GM12865 (cell line): ENCODE results near the gene GPR3.

Experiments used
- DNase-seq: peaks from one replicate; pipeline ENCODE4 v3.0.0; 2010; ENCODE audit warnings: low read depth
- H3K4me3 ChIP-seq: 2 replicates; pipeline ENCODE4 v1.5.1; 2011; ENCODE audit warnings: mild to moderate bottlenecking, low read depth, low read length, control low read depth
- TF ChIP-seq, protein P1 (sequence below): IDR thresholded peaks from 2 replicates; pipeline ENCODE4 v1.5.1; 2011; ENCODE audit warnings: low read length, control low read depth, low read depth, inconsistent platforms; ENCODE audit not compliant: insufficient read depth; ENCODE audit errors: missing control alignments

GPR3 gene

GRCh38 chr1:27391511-27392095 is 819 bp upstream of the GPR3 start:
- DNase-seq = no peak
- TF ChIP-seq, protein P1, sequence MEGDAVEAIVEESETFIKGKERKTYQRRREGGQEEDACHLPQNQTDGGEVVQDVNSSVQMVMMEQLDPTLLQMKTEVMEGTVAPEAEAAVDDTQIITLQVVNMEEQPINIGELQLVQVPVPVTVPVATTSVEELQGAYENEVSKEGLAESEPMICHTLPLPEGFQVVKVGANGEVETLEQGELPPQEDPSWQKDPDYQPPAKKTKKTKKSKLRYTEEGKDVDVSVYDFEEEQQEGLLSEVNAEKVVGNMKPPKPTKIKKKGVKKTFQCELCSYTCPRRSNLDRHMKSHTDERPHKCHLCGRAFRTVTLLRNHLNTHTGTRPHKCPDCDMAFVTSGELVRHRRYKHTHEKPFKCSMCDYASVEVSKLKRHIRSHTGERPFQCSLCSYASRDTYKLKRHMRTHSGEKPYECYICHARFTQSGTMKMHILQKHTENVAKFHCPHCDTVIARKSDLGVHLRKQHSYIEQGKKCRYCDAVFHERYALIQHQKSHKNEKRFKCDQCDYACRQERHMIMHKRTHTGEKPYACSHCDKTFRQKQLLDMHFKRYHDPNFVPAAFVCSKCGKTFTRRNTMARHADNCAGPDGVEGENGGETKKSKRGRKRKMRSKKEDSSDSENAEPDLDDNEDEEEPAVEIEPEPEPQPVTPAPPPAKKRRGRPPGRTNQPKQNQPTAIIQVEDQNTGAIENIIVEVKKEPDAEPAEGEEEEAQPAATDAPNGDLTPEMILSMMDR = no peak
- peak overlapping the region; percentile 26 for H3K4me3 ChIP-seq

DNA sequence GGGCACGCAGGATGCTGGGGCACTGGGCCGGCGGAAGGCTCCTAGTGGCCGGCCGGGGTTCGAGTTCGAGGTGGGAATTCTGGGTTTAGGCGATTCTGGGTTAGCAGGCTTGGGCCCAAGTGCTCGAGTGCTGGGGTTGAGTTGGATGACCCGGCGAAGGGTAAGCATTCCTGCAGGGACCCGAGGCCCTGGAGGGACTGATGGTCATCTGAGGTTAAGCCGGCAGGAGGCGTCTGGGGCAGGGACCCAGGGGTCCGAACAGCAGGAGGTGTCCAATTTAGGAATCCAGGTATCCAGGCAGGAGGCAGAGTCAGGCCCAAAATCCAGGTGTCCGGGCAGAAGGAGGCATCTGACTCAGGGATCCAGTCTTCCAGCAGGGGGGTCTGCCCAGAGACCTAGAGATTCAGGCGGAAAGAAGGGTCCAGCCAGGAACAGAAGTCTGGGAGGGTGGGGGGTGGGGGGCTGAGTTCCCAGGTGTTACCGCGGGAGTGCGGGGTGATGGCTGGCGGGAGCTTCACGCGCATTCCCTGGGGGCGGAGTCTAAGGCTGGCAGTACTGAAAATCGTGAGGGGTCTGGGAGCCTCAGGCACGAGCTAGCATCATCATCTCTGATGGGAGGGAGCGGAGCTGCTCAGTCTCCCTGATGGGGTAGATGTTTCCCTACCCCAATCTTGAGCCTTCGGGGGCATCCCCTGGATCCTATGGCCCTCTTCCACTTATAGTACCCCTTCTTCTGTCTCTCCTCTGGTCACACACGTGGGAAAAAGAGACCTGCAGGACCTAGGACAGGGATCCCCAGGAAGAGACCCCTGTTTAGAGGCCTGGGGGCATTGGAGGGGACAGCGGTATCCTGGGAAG is 585 bp downstream of the GPR3 start:
- DNase-seq = no peak
- TF ChIP-seq, protein P1 = peak; percentile 6
- H3K4me3 ChIP-seq = peak overlapping the region; percentile 60

GRCh38 chr1:27393641-27394281 is 1.3 kb downstream of the GPR3 start:
- no peak for DNase-seq
- TF ChIP-seq, protein P1 = no peak
- no peak overlapping the region for H3K4me3 ChIP-seq

DNA sequence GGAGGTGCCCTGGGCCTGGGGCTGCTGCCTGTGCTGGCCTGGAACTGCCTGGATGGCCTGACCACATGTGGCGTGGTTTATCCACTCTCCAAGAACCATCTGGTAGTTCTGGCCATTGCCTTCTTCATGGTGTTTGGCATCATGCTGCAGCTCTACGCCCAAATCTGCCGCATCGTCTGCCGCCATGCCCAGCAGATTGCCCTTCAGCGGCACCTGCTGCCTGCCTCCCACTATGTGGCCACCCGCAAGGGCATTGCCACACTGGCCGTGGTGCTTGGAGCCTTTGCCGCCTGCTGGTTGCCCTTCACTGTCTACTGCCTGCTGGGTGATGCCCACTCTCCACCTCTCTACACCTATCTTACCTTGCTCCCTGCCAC is 1.8 kb downstream of the GPR3 start:
- DNase-seq = no peak
- no peak overlapping the region for H3K4me3 ChIP-seq
- TF ChIP-seq, protein P1 = no peak

DNA sequence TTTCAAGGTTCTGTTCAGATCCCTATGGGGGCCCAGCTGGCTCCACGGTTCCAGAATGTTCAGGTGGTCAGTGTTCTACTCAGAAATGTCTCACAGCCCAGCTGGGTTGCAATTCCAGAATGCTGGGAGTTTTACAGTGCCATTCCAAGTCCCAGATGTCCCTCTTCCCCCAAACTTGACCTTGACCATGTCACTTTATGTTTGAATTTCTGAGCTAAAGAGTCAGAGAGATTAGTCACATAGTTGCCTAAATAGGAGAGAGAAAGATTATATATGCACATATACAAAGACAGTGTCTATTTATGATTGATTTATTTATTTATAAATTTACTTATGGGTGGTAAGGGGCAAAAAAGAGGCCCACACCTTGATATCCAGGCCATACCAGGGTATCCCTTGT is 2.5 kb downstream of the GPR3 start:
- TF ChIP-seq, protein P1 = no peak
- no peak overlapping the region for H3K4me3 ChIP-seq
- DNase-seq = no peak

- peak; percentile 82 for DNase-seq
- no peak overlapping the region for H3K4me3 ChIP-seq
- TF ChIP-seq, protein P1 = peak; percentile 94
These were observed 3.2 kb downstream of the GPR3 start for GRCh38 chr1:27395441-27396195.
